ENCODE results near the gene TXLNB.

Gene TXLNB

GRCh38 chr6:139271056-139271455 is 20.7 kb downstream of the TXLNB start:
- DNase-seq (ENCODE audit: low read depth in 2 of 2) = no peak

GRCh38 chr6:139270249-139270648 is 21.5 kb downstream of the TXLNB start:
- no peak for DNase-seq (ENCODE audit: low read depth in 2 of 2)

GRCh38 chr6:139265512-139266190 is 26.1 kb downstream of the TXLNB start:
- no peak for DNase-seq (ENCODE audit: low read depth in 2 of 2)

GRCh38 chr6:139262519-139263300 is 29.1 kb downstream of the TXLNB start:
- DNase-seq (ENCODE audit: low read depth in 2 of 2) = no peak

- DNase-seq (ENCODE audit: low read depth in 2 of 2) = no peak
Observed at GRCh38 chr6:139257821-139258398, 33.9 kb downstream of the TXLNB start.

- no peak for DNase-seq (ENCODE audit: low read depth in 2 of 2)
Observed at GRCh38 chr6:139257291-139257690, 34.5 kb downstream of the TXLNB start.

GRCh38 chr6:139256087-139256486 is 35.7 kb downstream of the TXLNB start:
- DNase-seq (ENCODE audit: low read depth in 2 of 2) = peak; percentile 79 to 85

GRCh38 chr6:139254196-139254595 is 37.6 kb downstream of the TXLNB start:
- DNase-seq (ENCODE audit: low read depth in 2 of 2) = no peak

- DNase-seq (ENCODE audit: low read depth in 2 of 2) = no peak
Observed at GRCh38 chr6:139253656-139254055, 38.1 kb downstream of the TXLNB start.

- DNase-seq (ENCODE audit: low read depth in 2 of 2) = no peak
Observed at GRCh38 chr6:139251691-139252390, 40.0 kb downstream of the TXLNB start.

GRCh38 chr6:139251045-139251690 is 40.6 kb downstream of the TXLNB start:
- DNase-seq (ENCODE audit: low read depth in 2 of 2) = no peak

- no peak for DNase-seq (ENCODE audit: low read depth in 2 of 2)
Observed at GRCh38 chr6:139250296-139251044, 41.3 kb downstream of the TXLNB start.

- DNase-seq (ENCODE audit: low read depth in 2 of 2) = no peak
Observed at GRCh38 chr6:139249395-139249794, 42.4 kb downstream of the TXLNB start.

GRCh38 chr6:139248911-139249310 is 42.9 kb downstream of the TXLNB start:
- DNase-seq (ENCODE audit: low read depth in 2 of 2) = no peak

GRCh38 chr6:139247618-139248017 is 44.2 kb downstream of the TXLNB start:
- no peak for DNase-seq (ENCODE audit: low read depth in 2 of 2)

- peak; percentile 40 to 50 for DNase-seq (ENCODE audit: low read depth in 2 of 2)
Observed at GRCh38 chr6:139243536-139243935, 48.3 kb downstream of the TXLNB start.

GRCh38 chr6:139242457-139243240 is 49.1 kb downstream of the TXLNB start:
- DNase-seq (ENCODE audit: low read depth in 2 of 2) = no peak

GRCh38 chr6:139240161-139241010 is 51.4 kb downstream of the TXLNB start:
- DNase-seq (ENCODE audit: low read depth in 2 of 2) = peak; percentile 84 to 86

GRCh38 chr6:139239064-139239463 is 52.7 kb downstream of the TXLNB start:
- no peak for DNase-seq (ENCODE audit: low read depth in 2 of 2)
